ENCODE measurements around the gene RPLP2. TPM values are rescaled to one million over a fixed set of nuclear protein-coding genes. Genes with fewer than 3 reads are reported as not detected.
A peak's percentile ranks its signal among the peaks of the same experiment; 100 is the strongest.

RPLP2 gene
- total and polyA plus RNA-seq, 4 experiments from 2014 or later = 1,822 to 5,155 (median 4,314) TPM

- ChIA-PET POLR2A (ENCODE audit: partially characterized antibody) (interaction anchor here (1.0 to 4.7 kb wide), 3 partner anchors 9 to 29 kb away, joined by 3 to 109 read pairs (median 4); partner anchors contain the start of gene PNPLA2), CTCF (ENCODE audit: partially characterized antibody) (no interaction called here)
- peak overlapping the region; percentile 57 to 99 (median 87) for H3K27ac Mint-ChIP-seq
- Histone ChIP-seq H3K9me3 (ENCODE audit: control insufficient read depth in 1 of 2, low read length in 2 of 2) (no peaks in the 10 kb centered on the region), H3K36me3 (ENCODE audit: insufficient read depth, low read length) (peaks cover 25% of the 10 kb centered on the region), H3K4me3 (ENCODE audit: low read length in 2 of 2) (no peak overlapping the region), H3K4me1 (ENCODE audit: insufficient read depth, low read length) (peaks cover 26% of the 10 kb centered on the region), H3K27ac (ENCODE audit: low read depth, low read length) (peak overlapping the region; percentile 96), H3K27me3 (ENCODE audit: insufficient read depth, low read length) (no peaks in the 10 kb centered on the region)
- DNase-seq = no peak
- H3K4me1 Mint-ChIP-seq = peaks cover 8 to 44% (median 27%) of the 10 kb centered on the region in 4 donors
- peak overlapping the region; percentile 84 to 95 (median 89) for H3K4me3 Mint-ChIP-seq
- peaks cover 4 to 34% of the 10 kb centered on the region in 2 donors for H3K36me3 Mint-ChIP-seq
- peaks cover 0 to 3% (median 0%) of the 10 kb centered on the region in 8 donors for H3K9me3 Mint-ChIP-seq
- no peaks in the 10 kb centered on the region for H3K27me3 Mint-ChIP-seq
- intact Hi-C loops (cut with micrococcal nuclease) = no loop called here
Measured at GRCh38 chr11:811446-812245, 1.9 kb downstream of the RPLP2 start.

- intact Hi-C loops (cut with micrococcal nuclease) = no loop called here
- peaks cover 8 to 44% (median 27%) of the 10 kb centered on the region in 4 donors for H3K4me1 Mint-ChIP-seq
- peaks cover 4 to 34% of the 10 kb centered on the region in 2 donors for H3K36me3 Mint-ChIP-seq
- ChIA-PET CTCF (ENCODE audit: partially characterized antibody) (no interaction called here), POLR2A (ENCODE audit: partially characterized antibody) (interaction anchor here (1.0 to 4.7 kb wide), 3 partner anchors 8 to 117 kb away, joined by 3 to 109 read pairs (median 4); partner anchors contain the start of genes PNPLA2 and TMEM80)
- H3K4me1 ChIP-seq (ENCODE audit: insufficient read depth, low read length) = peaks cover 26% of the 10 kb centered on the region
- DNase-seq = no peak
- no peaks in the 10 kb centered on the region for H3K27me3 Mint-ChIP-seq
- H3K9me3 Mint-ChIP-seq = peaks cover 0 to 3% (median 0%) of the 10 kb centered on the region in 8 donors
- no peak overlapping the region for H3K27ac ChIP-seq (ENCODE audit: low read depth, low read length)
- peak overlapping the region in 5 of 7 donors; percentile 47 to 99 (median 73) for H3K27ac Mint-ChIP-seq
- H3K4me3 ChIP-seq (ENCODE audit: low read length in 2 of 2) = no peak overlapping the region
- peaks cover 25% of the 10 kb centered on the region for H3K36me3 ChIP-seq (ENCODE audit: insufficient read depth, low read length)
- peak overlapping the region in 5 of 8 donors; percentile 31 to 64 (median 46) for H3K4me3 Mint-ChIP-seq
- H3K27me3 ChIP-seq (ENCODE audit: insufficient read depth, low read length) = no peaks in the 10 kb centered on the region
- no peaks in the 10 kb centered on the region for H3K9me3 ChIP-seq (ENCODE audit: control insufficient read depth in 1 of 2, low read length in 2 of 2)
Measured at GRCh38 chr11:812390-812789, 2.6 kb downstream of the RPLP2 start.

DNA sequence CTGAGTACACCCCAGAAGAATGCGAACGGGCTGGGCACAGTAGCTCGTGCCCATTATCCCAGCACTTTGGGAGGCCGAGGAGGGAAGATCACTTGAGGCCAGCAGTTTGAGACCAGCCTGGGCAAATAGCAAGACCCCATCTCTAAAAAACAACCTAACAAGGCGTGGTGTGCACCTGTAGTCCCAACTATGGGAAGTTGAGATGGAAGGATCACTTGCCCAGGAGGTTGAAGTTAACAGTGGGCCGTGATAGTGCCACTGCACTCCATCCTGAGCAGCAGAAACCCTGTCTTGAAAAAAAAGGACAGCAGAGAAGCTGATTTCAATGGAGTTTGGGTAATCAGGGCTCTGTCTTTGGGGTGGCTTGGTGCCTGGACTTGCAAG lies 3.3 kb downstream of the RPLP2 start:
- peaks cover 4 to 34% of the 10 kb centered on the region in 2 donors for H3K36me3 Mint-ChIP-seq
- peak overlapping the region in 1 of 8 donors; percentile 54 for H3K4me3 Mint-ChIP-seq
- Histone ChIP-seq H3K4me1 (ENCODE audit: insufficient read depth, low read length) (peaks cover 26% of the 10 kb centered on the region), H3K27me3 (ENCODE audit: insufficient read depth, low read length) (no peaks in the 10 kb centered on the region), H3K9me3 (ENCODE audit: control insufficient read depth in 1 of 2, low read length in 2 of 2) (no peaks in the 10 kb centered on the region), H3K36me3 (ENCODE audit: insufficient read depth, low read length) (peaks cover 25% of the 10 kb centered on the region), H3K4me3 (ENCODE audit: low read length in 2 of 2) (no peak overlapping the region), H3K27ac (ENCODE audit: low read depth, low read length) (no peak overlapping the region)
- CTCF ChIA-PET (ENCODE audit: partially characterized antibody) = no interaction called here
- no peak for DNase-seq
- POLR2A ChIA-PET (ENCODE audit: partially characterized antibody) = interaction anchor here (1.2 kb wide), 1 partner anchor 117 kb away, joined by 3 read pairs; the partner anchor contains the start of gene TMEM80
- H3K4me1 Mint-ChIP-seq = peaks cover 6 to 39% (median 24%) of the 10 kb centered on the region in 4 donors
- intact Hi-C loops (cut with micrococcal nuclease) = no loop called here
- no peaks in the 10 kb centered on the region for H3K27me3 Mint-ChIP-seq
- peaks cover 0 to 3% (median 0%) of the 10 kb centered on the region in 8 donors for H3K9me3 Mint-ChIP-seq
- peak overlapping the region in 1 of 7 donors; percentile 25 for H3K27ac Mint-ChIP-seq

GRCh38 chr11:813456-814096 lies 3.8 kb downstream of the RPLP2 start:
- H3K4me3 Mint-ChIP-seq = peak overlapping the region in 1 of 8 donors; percentile 44
- peaks cover 25% of the 10 kb centered on the region for H3K36me3 ChIP-seq (ENCODE audit: insufficient read depth, low read length)
- peak overlapping the region in 2 of 7 donors; percentile 44 to 47 for H3K27ac Mint-ChIP-seq
- H3K36me3 Mint-ChIP-seq = peaks cover 4 to 34% of the 10 kb centered on the region in 2 donors
- POLR2A ChIA-PET (ENCODE audit: partially characterized antibody) = interaction anchor here (1.2 kb wide), 1 partner anchor 118 kb away, joined by 3 read pairs; the partner anchor contains the start of gene TMEM80
- peaks cover 7 to 35% (median 21%) of the 10 kb centered on the region in 4 donors for H3K4me1 Mint-ChIP-seq
- H3K27ac ChIP-seq (ENCODE audit: low read depth, low read length) = no peak overlapping the region
- intact Hi-C loops (cut with micrococcal nuclease) = no loop called here
- CTCF ChIA-PET (ENCODE audit: partially characterized antibody) = no interaction called here
- no peak for DNase-seq
- no peaks in the 10 kb centered on the region for H3K27me3 Mint-ChIP-seq
- no peak overlapping the region for H3K4me3 ChIP-seq (ENCODE audit: low read length in 2 of 2)
- H3K4me1 ChIP-seq (ENCODE audit: insufficient read depth, low read length) = peaks cover 25% of the 10 kb centered on the region
- peaks cover 0 to 3% (median 0%) of the 10 kb centered on the region in 8 donors for H3K9me3 Mint-ChIP-seq
- no peaks in the 10 kb centered on the region for H3K27me3 ChIP-seq (ENCODE audit: insufficient read depth, low read length)
- H3K9me3 ChIP-seq (ENCODE audit: control insufficient read depth in 1 of 2, low read length in 2 of 2) = no peaks in the 10 kb centered on the region

- POLR2A ChIA-PET (ENCODE audit: partially characterized antibody) = interaction anchor here (1.0 to 1.2 kb wide), 3 partner anchors 12 to 18 kb away, joined by 3 to 4 read pairs (median 3); partner anchors contain the start of genes CRACR2B and SLC25A22
- peaks cover 4 to 26% of the 10 kb centered on the region in 2 donors for H3K36me3 Mint-ChIP-seq
Measured at GRCh38 chr11:815675-816432, 6.1 kb downstream of the RPLP2 start.

DNA sequence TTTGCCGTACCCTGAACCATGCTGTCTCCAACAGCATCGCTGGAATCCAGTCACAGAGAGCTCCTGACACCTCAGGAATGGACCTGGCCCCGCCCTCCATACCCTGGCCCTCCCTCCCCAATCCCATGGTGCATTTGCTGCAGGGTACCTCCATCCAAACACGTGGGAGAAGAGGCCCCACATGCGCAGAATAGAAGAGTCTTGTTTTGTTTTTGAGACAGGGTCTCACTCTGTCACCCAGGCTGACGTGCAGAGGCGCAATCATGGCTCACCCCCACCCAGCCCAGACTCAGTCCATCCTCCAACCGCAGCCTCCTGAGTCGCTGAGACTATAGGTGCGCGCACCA lies 6.6 kb downstream of the RPLP2 start:
- peaks cover under 1 to 20% of the 10 kb centered on the region in 2 donors for H3K36me3 Mint-ChIP-seq
- peaks cover 3 to 23% (median 14%) of the 10 kb centered on the region in 4 donors for H3K4me1 Mint-ChIP-seq
- Histone ChIP-seq H3K27me3 (ENCODE audit: insufficient read depth, low read length) (no peaks in the 10 kb centered on the region), H3K27ac (ENCODE audit: low read depth, low read length) (no peak overlapping the region), H3K36me3 (ENCODE audit: insufficient read depth, low read length) (peaks cover 22% of the 10 kb centered on the region), H3K4me1 (ENCODE audit: insufficient read depth, low read length) (peaks cover 26% of the 10 kb centered on the region), H3K9me3 (ENCODE audit: control insufficient read depth in 1 of 2, low read length in 2 of 2) (no peaks in the 10 kb centered on the region), H3K4me3 (ENCODE audit: low read length in 2 of 2) (no peak overlapping the region)
- ChIA-PET POLR2A (ENCODE audit: partially characterized antibody) (interaction anchor here (1.0 to 1.2 kb wide), 3 partner anchors 12 to 19 kb away, joined by 3 to 4 read pairs (median 3); partner anchors contain the start of genes CRACR2B and SLC25A22), CTCF (ENCODE audit: partially characterized antibody) (interaction anchor here (1.4 kb wide), 1 partner anchor 10 kb away, joined by 3 read pairs; no protein-coding TSS in a partner anchor)
- no peaks in the 10 kb centered on the region for H3K27me3 Mint-ChIP-seq
- no peak overlapping the region for H3K27ac Mint-ChIP-seq
- DNase-seq = no peak
- no peaks in the 10 kb centered on the region for H3K9me3 Mint-ChIP-seq
- peak overlapping the region in 1 of 8 donors; percentile 35 for H3K4me3 Mint-ChIP-seq
- intact Hi-C loops (cut with micrococcal nuclease) = no loop called here

More at GRCh38 chr11:815675-816432, 6.1 kb downstream of the RPLP2 start:
- Histone ChIP-seq H3K9me3 (ENCODE audit: control insufficient read depth in 1 of 2, low read length in 2 of 2) (no peaks in the 10 kb centered on the region), H3K4me1 (ENCODE audit: insufficient read depth, low read length) (peaks cover 26% of the 10 kb centered on the region), H3K27me3 (ENCODE audit: insufficient read depth, low read length) (no peaks in the 10 kb centered on the region), H3K27ac (ENCODE audit: low read depth, low read length) (no peak overlapping the region), H3K36me3 (ENCODE audit: insufficient read depth, low read length) (peaks cover 25% of the 10 kb centered on the region), H3K4me3 (ENCODE audit: low read length in 2 of 2) (no peak overlapping the region)
- no peak overlapping the region for H3K27ac Mint-ChIP-seq
- intact Hi-C loops (cut with micrococcal nuclease) = no loop called here
- H3K4me1 Mint-ChIP-seq = peaks cover 4 to 24% (median 16%) of the 10 kb centered on the region in 4 donors
- DNase-seq = no peak
- peaks cover 0 to 3% (median 0%) of the 10 kb centered on the region in 8 donors for H3K9me3 Mint-ChIP-seq
- H3K27me3 Mint-ChIP-seq = no peaks in the 10 kb centered on the region
- CTCF ChIA-PET (ENCODE audit: partially characterized antibody) = interaction anchor here (1.4 kb wide), 1 partner anchor 10 kb away, joined by 3 read pairs; no protein-coding TSS in a partner anchor
- H3K4me3 Mint-ChIP-seq = peak overlapping the region in 1 of 8 donors; percentile 35
